C4-2B (cell line): ENCODE data around the gene CRYBB3.
"Not testable (repeated sequence)": the region's sequence is repeated elsewhere in the genome, so short reads cannot be mapped to it uniquely, and the experiment has no call there.

Experiments
- H3K27ac ChIP-seq: fragments of 450-650 bp; 2 replicates; pipeline ENCODE4 v1.5.1; 2017
- ZFX ChIP-seq: fragments of 450-650 bp; IDR thresholded peaks from 2 replicates; pipeline ENCODE4 v1.6.1; 2017
- TF ChIP-seq, protein P1 (sequence below): fragments of 450-650 bp; conservative IDR thresholded peaks from 2 replicates; pipeline ENCODE4 v1.5.1; 2017; ENCODE audit warnings: mild to moderate bottlenecking

The CRYBB3 gene

DNA sequence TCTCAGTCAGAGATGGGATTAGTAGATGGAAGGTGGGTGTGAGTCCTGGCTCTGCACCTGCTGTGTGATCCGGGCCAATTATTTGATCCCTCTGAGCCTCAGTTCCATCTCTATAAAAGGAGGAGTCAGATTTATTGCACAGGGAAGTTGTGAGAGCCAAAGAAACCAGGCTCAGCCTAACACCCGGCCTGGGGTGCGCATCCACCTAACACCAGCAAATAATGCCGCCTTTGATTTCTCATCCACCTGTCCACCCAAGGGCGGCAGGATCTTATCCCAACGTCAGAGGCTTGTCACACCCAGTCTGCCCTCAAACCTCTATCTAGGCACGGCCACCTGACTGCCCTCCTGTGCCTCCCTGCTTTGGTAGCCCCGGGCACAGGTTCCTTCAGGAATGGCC lies 22.1 kb downstream of the CRYBB3 start:
- no peak overlapping the region for H3K27ac ChIP-seq
- TF ChIP-seq ZFX = no peak
- TF ChIP-seq, protein P1, sequence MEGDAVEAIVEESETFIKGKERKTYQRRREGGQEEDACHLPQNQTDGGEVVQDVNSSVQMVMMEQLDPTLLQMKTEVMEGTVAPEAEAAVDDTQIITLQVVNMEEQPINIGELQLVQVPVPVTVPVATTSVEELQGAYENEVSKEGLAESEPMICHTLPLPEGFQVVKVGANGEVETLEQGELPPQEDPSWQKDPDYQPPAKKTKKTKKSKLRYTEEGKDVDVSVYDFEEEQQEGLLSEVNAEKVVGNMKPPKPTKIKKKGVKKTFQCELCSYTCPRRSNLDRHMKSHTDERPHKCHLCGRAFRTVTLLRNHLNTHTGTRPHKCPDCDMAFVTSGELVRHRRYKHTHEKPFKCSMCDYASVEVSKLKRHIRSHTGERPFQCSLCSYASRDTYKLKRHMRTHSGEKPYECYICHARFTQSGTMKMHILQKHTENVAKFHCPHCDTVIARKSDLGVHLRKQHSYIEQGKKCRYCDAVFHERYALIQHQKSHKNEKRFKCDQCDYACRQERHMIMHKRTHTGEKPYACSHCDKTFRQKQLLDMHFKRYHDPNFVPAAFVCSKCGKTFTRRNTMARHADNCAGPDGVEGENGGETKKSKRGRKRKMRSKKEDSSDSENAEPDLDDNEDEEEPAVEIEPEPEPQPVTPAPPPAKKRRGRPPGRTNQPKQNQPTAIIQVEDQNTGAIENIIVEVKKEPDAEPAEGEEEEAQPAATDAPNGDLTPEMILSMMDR = no peak

DNA sequence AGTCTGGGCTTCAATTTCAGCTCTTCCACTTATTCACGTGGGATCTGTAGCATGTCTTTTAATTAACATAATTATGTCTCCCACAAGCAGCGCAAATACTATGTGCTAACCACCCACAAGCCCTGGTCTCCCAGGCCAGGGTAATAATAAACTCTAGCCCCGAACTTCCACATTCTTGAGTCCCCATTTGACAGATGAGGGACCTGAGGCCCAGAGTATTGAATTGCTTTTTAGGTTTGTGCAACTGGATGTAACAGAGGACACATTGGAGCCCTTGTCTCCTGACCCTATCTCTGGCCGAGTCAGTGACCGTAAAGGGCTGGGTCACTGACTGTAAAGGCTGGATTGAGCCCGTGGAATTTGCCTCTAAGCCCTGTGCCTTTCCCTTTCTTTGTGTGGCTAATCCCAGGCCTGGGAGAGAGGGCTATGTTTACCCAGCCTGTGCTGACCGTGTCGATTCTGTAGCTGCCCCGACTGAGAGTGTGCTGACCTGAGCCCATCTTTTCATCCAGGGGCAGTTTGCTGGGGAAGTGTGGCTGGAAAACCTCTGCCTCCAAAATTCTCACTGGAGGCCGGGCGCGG lies 23.7 kb downstream of the CRYBB3 start:
- TF ChIP-seq, protein P1 = no peak
- TF ChIP-seq ZFX = no peak
- H3K27ac ChIP-seq = no peak overlapping the region

DNA sequence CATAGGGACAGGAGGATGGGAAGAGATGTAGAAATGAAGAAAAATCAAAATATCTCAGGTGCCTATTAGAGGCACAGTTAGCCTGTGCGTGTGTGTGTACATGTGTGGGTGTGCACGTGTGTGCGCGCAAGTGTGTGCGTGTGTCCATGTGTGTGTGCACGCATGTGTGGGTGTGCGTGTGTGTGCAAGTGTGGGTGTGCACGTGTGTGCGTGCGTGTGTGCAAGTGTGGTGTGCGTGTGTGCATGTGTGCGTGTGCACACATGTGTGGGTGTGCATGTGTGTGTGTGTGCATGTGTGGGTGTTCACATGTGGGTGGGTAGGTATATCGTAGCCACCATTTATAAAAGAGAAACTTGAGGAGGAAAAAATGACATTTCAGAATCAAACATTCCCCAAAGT lies 29.2 kb downstream of the CRYBB3 start:
- H3K27ac ChIP-seq = no peak overlapping the region
- TF ChIP-seq, protein P1 = no peak
- no peak for TF ChIP-seq ZFX

DNA sequence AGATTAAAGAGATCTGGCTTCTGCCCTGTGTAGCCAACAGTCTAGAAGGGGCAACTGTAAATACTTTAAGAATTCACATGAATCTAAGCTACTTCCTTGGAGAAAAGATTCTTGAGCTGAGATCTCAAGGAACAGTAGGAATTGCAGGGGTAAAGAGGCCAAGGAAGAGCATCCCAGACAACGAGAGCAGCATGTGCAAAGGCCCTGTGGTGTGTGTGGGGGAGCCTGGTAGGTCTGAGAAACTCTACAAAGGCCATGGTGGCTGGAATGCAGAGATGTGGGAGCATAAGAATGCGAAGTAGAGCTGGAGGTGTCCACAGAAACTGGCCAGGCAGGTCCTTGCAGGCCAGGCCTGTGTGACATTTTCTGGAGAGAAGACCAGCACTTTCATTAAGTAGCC lies 31.1 kb downstream of the CRYBB3 start:
- H3K27ac ChIP-seq = not testable (repeated sequence)

GRCh38 chr22:25232301-25232700 lies 32.6 kb downstream of the CRYBB3 start:
- H3K27ac ChIP-seq = no peak overlapping the region
- TF ChIP-seq, protein P1 = no peak
- TF ChIP-seq ZFX = no peak

GRCh38 chr22:25233706-25234105 lies 34.0 kb downstream of the CRYBB3 start:
- H3K27ac ChIP-seq = not testable (repeated sequence)

- no peak overlapping the region for H3K27ac ChIP-seq
- TF ChIP-seq, protein P1 = peak; percentile 95
- TF ChIP-seq ZFX = no peak
Measured at GRCh38 chr22:25235547-25236290, 36.1 kb downstream of the CRYBB3 start.

- TF ChIP-seq, protein P1 = no peak
- no peak for TF ChIP-seq ZFX
- H3K27ac ChIP-seq = no peak overlapping the region
Measured at GRCh38 chr22:25236417-25236816, 36.8 kb downstream of the CRYBB3 start.
